AG04450 (cell line): ENCODE measurements around the gene AFF1. TPM values are rescaled to one million over a fixed set of nuclear protein-coding genes. Genes with fewer than 3 reads are reported as not detected.

Experiments used
- CTCF ChIA-PET: fragments of 300-600, 350-600 bp; formaldehyde crosslinking; extraction: SDS; loops from one replicate; lab custom pipeline; 2022; ENCODE audit warnings: antibody characterized with exemption, inconsistent platforms; lab: Charles Lee
- POLR2A ChIA-PET: fragments of 350-600 bp; formaldehyde crosslinking; extraction: SDS; loops from one replicate; lab custom pipeline; 2021; ENCODE audit warnings: antibody characterized with exemption, inconsistent platforms; lab: Yijun Ruan, JAX
- DNase-seq: peaks from one replicate; pipeline ENCODE4 v3.0.0-alpha.2; 2011; ENCODE audit warnings: low read depth, low spot score
- H3K27ac ChIP-seq: one replicate; pipeline ENCODE4 v1.5.1; 2012; ENCODE audit warnings: low read depth, low read length, control low read depth
- H3K27me3 ChIP-seq: one replicate; pipeline ENCODE4 v1.6.0; 2012; ENCODE audit warnings: low read length; ENCODE audit not compliant: control insufficient read depth, insufficient read depth
- H3K4me3 ChIP-seq: 2 replicates; pipeline ENCODE4 v1.5.1; 2011; ENCODE audit warnings: mild to moderate bottlenecking, low read depth, low read length, control low read depth
- H3K9me3 ChIP-seq: 2 replicates; pipeline ENCODE4 v1.5.1; 2012; ENCODE audit warnings: low read length; ENCODE audit not compliant: control insufficient read depth, insufficient read depth
- CTCF ChIP-seq: IDR thresholded peaks from 2 replicates; pipeline ENCODE4 v1.5.1; 2011; ENCODE audit warnings: low read depth, low read length, control low read depth, inconsistent platforms
- polyA plus RNA-seq: library from polyadenylated mRNA; depleted of rRNA; stranded (reverse); fragments of >200 nt; gene quantifications from 2 replicates; pipeline ENCODE4 v1.2.3, GENCODE V29; 2011

Gene AFF1
- polyA plus RNA-seq, 1 experiment: 17.2 TPM

- H3K9me3 ChIP-seq: no peaks in the 10 kb centered on the region
- no peak for DNase-seq
- TF ChIP-seq CTCF: no peak
- H3K27ac ChIP-seq: no peak overlapping the region
- CTCF ChIA-PET: interaction anchor here (1.1 kb wide), 1 partner anchor 12 kb away, joined by 3 read pairs; no protein-coding TSS in a partner anchor
- H3K27me3 ChIP-seq: no peaks in the 10 kb centered on the region
- no peak overlapping the region for H3K4me3 ChIP-seq
- POLR2A ChIA-PET: no interaction called here
These were observed 83.9 kb downstream of the AFF1 start for GRCh38 chr4:87018753-87019152.

- Histone ChIP-seq H3K4me3 (no peak overlapping the region), H3K27me3 (no peaks in the 10 kb centered on the region), H3K9me3 (no peaks in the 10 kb centered on the region), H3K27ac (no peak overlapping the region)
- POLR2A ChIA-PET: no interaction called here
- CTCF ChIA-PET: no interaction called here
- no peak for TF ChIP-seq CTCF
- no peak for DNase-seq
These were observed 84.5 kb downstream of the AFF1 start for GRCh38 chr4:87019246-87019791.

- no peak for DNase-seq
- POLR2A ChIA-PET: no interaction called here
- H3K27ac ChIP-seq: no peak overlapping the region
- no peak overlapping the region for H3K4me3 ChIP-seq
- no peak for TF ChIP-seq CTCF
- H3K9me3 ChIP-seq: no peaks in the 10 kb centered on the region
- H3K27me3 ChIP-seq: no peaks in the 10 kb centered on the region
- CTCF ChIA-PET: no interaction called here
These were observed 85.1 kb downstream of the AFF1 start for GRCh38 chr4:87019898-87020297.

GRCh38 chr4:87024201-87024600, 89.4 kb downstream of the AFF1 start:
- CTCF ChIA-PET: no interaction called here
- Histone ChIP-seq H3K27ac (no peak overlapping the region), H3K4me3 (no peak overlapping the region), H3K9me3 (no peaks in the 10 kb centered on the region), H3K27me3 (no peaks in the 10 kb centered on the region)
- POLR2A ChIA-PET: no interaction called here
- DNase-seq: no peak
- no peak for TF ChIP-seq CTCF

GRCh38 chr4:87025023-87025613, 90.3 kb downstream of the AFF1 start:
- ChIA-PET POLR2A (no interaction called here), CTCF (no interaction called here)
- no peak for DNase-seq
- TF ChIP-seq CTCF: no peak
- H3K27me3 ChIP-seq: no peaks in the 10 kb centered on the region
- no peak overlapping the region for H3K4me3 ChIP-seq
- no peaks in the 10 kb centered on the region for H3K9me3 ChIP-seq
- no peak overlapping the region for H3K27ac ChIP-seq
